ENCODE results near the gene TMEM19. TPM values are rescaled to one million over a fixed set of nuclear protein-coding genes. Genes with fewer than 3 reads are reported as not detected.
"Not testable (repeated sequence)": the region's sequence is repeated elsewhere in the genome, so short reads cannot be mapped to it uniquely, and the experiment has no call there.

Gene TMEM19
- total RNA-seq, 1 experiment from 2014 or later = 78.5 TPM

DNA sequence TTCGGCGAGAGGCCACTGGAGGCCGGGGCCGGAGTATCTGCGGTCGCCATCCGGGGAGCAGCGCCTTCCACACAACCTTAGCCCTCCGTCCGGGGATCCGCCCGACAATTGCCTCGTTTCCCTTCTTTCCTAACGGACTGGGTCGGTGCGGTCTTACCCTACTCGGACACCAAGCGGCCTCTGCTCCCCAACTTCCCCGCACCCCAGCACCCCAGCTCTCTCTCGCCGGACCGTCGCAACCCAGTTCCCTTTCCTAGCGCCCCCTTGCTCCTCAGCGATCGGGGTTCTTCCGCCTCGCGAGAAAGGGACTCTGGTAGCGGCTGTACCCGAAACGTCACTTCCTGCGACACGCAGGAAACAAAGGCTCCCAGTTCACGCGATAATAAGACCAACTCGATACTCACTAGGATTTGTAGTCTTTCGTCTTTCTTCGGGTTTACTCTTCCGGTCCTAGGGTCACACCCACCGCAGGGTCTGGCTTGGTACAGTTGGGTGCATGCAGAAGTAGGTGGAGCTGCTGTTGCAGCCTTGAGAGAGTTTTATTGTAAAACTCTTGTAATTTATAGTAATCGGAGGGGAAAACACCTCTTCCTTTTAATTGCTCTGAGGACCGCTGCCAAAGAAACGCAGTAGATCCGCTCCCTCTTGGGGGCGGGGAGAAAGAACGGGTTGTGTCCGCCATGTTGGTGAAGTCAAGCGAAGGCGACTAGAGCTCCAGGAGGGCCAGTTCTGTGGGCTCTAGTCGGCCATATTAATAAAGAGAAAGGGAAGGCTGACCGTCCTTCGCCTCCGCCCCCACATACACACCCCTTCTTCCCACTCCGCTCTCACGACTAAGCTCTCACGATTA lies 22.1 kb upstream of the TMEM19 start, which contains the start of the genes THAP2 and ZFC3H1:
Gene THAP2, plus strand, starts transcription at position 741 of the 850 bp plus-strand sequence. CDS start 209 bp downstream, outside the sequence.
Gene ZFC3H1, minus strand, starts transcription at position 288 of the 850 bp plus-strand sequence. Its CDS starts 238 bp downstream, at position 50.
- in situ Hi-C loops (cut with HindIII; ENCODE audit: low pct_unique_long_range_greater_than_20kb, low sequenced_read_pairs) = loop anchor here (5.0 kb wide), 1 partner anchor 84 kb away; no protein-coding TSS in a partner anchor

DNA sequence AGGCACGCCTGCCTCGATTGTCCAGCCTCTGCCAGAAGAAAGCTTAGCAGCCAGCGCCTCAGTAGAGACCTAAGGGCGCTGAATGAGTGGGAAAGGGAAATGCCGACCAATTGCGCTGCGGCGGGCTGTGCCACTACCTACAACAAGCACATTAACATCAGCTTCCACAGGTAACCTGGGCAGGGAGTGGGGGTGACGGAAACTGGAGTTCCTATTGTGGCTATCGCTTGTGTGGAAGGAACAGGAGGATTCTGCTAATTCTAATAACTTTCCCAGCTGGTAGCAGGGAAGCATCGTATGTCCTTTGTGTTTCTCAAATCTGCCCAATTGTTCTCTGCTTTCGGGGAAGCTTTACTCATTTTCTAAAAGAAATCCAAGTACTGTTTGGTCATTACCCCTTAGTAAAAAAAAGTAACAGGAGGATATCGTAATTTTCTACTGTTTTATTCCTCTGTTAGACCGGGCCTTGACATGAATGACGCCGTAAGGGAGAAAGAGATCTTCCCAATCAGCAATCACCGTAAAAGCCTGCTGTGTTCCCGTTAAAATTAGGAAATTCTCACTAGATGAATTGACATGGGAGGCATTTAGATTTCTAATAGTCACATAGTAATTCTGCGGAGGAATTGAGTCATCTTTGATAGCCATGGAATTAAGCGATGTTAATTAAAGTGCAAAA lies 21.3 kb upstream of the TMEM19 start:
- in situ Hi-C loops (cut with HindIII; ENCODE audit: low pct_unique_long_range_greater_than_20kb, low sequenced_read_pairs) = loop anchor here (5.0 kb wide), 1 partner anchor 83 kb away; no protein-coding TSS in a partner anchor
- no peak for DNase-seq (ENCODE audit: low read depth)

More for the DNA sequence above, 22.1 kb upstream of the TMEM19 start, which contains the start of the genes THAP2 and ZFC3H1:
- peak; percentile 100 for DNase-seq (ENCODE audit: low read depth)

DNA sequence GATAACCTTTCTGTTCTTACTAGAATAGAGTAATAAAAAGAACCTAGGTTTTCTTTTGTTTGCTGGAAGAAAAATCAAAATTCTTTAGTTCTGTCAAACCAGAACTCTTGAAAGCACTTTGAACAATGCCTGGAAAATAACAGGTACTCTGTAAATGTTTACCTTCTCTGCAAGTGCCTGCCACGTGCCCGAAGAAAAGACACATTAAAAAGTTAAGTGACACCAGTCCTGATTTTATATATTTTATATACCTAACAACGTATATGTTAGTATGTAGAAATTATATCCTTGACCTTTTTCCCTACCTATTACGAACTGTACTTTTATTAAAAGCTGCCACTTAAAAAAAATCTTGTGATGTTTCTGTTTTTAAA lies 20.8 kb upstream of the TMEM19 start:
- in situ Hi-C loops (cut with HindIII; ENCODE audit: low pct_unique_long_range_greater_than_20kb, low sequenced_read_pairs) = no loop called here
- DNase-seq (ENCODE audit: low read depth) = no peak

DNA sequence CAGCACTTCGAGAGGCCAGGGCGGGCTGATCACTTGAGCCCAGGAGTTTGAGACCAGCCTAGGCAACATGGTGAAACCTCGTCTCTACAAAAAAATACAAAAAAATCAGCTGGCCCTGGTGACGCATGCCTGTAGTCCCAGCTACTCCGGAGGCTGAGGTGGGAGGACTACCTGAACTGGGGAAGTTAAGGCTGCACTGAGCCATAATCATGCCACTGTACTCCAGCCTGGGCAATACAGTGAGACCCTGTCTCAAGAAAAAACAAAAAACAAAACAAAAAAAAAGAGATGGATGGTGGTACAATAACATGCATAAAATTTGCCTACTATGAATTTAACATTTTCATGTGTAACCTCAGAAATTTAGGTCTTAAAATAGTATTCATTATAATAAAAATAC lies 19.6 kb upstream of the TMEM19 start:
- DNase-seq (ENCODE audit: low read depth) = no peak
- in situ Hi-C loops (cut with HindIII; ENCODE audit: low pct_unique_long_range_greater_than_20kb, low sequenced_read_pairs) = no loop called here

DNA sequence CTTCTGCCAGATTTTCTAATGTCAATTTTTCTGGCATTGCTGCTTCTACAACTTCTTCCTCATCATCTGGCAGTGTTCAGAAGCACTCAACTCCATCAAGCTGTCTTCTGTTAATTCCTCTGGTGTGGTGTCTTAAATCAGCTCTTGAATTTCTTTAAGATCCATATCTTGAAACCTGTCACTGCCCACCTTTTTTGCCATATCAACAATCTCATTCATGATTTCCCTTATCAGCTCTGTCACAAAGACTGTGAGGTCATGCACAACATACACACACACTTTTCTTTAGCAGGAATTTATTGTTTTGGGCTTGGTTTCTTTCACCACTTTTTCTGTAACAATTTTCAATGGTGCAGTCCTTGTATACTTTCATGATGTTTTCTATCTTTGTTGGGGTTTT lies 14.6 kb upstream of the TMEM19 start:
- in situ Hi-C loops (cut with HindIII; ENCODE audit: low pct_unique_long_range_greater_than_20kb, low sequenced_read_pairs) = no loop called here
- DNase-seq (ENCODE audit: low read depth) = no peak

DNA sequence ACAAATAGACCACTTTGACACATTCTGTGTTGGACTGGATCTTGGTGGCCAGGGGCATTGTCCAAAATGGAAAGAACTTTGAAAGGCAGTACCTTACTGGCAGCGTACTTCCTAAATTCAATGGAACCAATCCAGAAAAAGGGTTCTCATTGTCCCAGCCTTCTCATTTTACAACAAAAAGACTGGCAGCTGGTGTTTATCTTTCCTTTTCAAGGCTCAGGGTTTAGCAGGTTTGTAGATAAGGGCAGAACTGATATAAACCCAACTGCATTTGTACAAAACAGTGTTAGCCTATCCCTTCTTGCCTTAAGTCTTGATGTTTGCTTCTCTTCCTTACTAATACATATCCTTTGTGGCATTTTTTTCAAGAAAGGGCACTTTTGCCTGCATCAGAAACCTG lies 14.1 kb upstream of the TMEM19 start:
- no peak for DNase-seq (ENCODE audit: low read depth)
- in situ Hi-C loops (cut with HindIII; ENCODE audit: low pct_unique_long_range_greater_than_20kb, low sequenced_read_pairs) = no loop called here

DNA sequence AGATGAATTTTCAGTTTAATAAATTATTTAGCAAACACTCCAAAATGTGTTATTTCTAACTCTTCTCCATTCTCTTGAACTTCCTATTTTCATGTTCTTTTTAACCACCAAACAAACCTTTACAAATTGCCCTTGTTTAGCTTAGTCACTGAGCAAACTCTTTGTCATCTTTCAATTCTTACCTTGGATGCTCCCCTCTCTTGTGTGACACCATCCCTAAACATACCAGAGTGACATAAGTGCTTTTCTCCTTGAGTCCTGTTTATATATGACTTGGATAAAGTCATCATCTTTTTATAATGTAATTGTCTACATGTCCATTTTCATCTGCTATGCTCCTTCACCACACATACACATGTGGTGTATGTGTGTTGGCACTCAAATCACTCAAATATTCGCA lies 3.4 kb upstream of the TMEM19 start:
- no peak for DNase-seq (ENCODE audit: low read depth)
- in situ Hi-C loops (cut with HindIII; ENCODE audit: low pct_unique_long_range_greater_than_20kb, low sequenced_read_pairs) = no loop called here

DNA sequence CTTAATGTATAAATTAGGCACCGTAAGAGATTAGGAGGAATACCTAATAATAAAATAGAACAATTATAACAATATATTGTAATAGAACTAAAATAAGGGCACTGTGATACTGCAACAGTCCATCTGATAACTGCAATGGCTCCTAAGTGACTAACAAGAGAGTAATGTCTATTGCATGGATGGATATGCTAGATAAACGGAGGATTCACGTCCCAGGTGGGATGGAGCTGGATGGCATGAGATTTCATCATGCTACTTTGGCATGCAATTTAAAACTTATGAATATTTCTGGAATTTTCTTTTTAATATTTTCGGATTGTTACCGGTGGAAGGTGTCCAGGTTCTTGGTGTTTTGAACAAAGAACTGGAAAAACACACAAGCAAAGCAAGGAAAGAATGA lies 2.2 kb upstream of the TMEM19 start:
- DNase-seq (ENCODE audit: low read depth) = no peak
- in situ Hi-C loops (cut with HindIII; ENCODE audit: low pct_unique_long_range_greater_than_20kb, low sequenced_read_pairs) = no loop called here

DNA sequence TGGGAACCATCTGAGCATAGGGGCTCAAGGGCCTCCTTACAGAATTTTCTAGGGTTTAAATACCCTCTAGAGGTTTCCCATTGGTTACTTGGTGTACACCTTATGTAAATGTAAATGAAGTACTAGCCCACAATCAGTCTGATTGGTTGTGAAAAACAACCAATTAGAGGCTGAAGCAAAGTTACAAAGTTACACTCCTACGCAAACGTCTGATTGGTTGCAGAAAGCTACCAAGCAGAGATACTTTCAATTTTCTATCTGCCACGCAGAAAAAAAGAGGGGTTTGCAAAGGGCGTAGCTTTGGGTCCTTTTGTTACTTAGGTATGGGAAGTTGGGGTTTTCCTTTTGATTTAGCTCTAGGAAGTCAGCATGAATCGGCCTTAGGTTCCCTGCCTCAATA lies 1.8 kb upstream of the TMEM19 start:
- peak; percentile 86 for DNase-seq (ENCODE audit: low read depth)
- in situ Hi-C loops (cut with HindIII; ENCODE audit: low pct_unique_long_range_greater_than_20kb, low sequenced_read_pairs) = no loop called here

DNA sequence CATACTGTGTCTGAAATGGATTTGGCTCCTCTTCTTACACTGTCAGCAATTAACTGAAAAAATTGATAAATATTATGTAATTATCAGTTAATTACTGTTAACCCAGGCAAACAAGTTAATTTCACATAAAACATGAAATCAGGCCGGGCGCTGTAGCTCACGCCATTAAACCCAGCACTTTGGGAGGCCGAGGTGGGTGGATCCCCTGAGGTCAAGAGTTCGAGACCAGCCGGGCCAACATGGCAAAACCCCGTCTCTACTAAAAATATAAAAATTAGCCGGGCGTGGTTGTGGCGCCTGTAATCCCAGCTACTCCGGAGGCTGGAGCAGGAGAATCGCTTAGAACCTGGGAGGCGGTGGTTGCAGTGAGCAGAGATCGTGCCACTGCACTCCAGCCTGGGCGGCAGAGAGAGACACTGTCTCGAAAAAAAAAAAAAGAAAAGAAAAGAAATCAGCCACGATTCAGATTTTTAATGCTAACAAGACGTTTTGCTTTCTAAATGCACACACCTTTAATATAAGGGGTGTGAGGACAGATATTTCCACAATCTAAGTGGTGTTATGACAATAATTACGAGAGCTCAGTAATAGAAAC lies 473 bp upstream of the TMEM19 start:
- no peak for DNase-seq (ENCODE audit: low read depth)
- in situ Hi-C loops (cut with HindIII; ENCODE audit: low pct_unique_long_range_greater_than_20kb, low sequenced_read_pairs) = no loop called here

DNA sequence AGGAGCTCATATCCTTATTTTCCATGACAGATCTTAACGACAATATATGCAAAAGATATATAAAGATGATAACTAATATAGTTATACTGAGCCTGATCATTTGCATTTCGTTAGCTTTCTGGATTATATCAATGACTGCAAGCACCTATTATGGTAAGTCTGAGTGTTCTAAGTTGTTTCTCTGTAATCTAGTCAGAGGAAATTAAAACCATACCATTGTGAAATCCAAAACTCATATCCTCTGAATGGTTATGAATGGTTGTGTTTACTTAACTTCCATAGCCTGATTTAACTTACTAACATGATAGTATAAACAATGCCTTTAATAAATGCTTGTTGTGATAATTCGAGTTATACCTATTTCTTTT lies 760 bp downstream of the TMEM19 start:
- no peak for DNase-seq (ENCODE audit: low read depth)
- in situ Hi-C loops (cut with HindIII; ENCODE audit: low pct_unique_long_range_greater_than_20kb, low sequenced_read_pairs) = no loop called here

DNA sequence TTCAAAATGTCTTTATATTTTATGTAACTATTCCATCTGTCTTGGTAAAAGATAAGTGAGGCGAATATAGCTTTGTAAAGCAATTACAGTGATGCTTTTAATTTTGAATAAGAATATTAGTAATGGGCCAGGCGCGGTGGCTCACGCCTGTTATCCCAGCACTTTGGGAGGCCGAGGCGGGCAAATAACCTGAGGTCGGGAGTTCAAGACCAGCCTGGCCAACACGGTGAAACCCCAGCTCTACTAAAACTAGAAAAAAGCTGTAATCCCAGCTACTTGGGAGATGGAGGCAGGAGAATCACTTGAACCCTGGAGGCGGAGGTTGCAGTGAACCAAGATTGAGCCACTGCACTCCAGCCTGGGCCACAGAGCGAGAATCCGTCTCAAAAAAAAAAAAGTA lies 1.3 kb downstream of the TMEM19 start:
- DNase-seq (ENCODE audit: low read depth); in situ Hi-C loops (cut with HindIII; ENCODE audit: low pct_unique_long_range_greater_than_20kb, low sequenced_read_pairs): not testable (repeated sequence)

DNA sequence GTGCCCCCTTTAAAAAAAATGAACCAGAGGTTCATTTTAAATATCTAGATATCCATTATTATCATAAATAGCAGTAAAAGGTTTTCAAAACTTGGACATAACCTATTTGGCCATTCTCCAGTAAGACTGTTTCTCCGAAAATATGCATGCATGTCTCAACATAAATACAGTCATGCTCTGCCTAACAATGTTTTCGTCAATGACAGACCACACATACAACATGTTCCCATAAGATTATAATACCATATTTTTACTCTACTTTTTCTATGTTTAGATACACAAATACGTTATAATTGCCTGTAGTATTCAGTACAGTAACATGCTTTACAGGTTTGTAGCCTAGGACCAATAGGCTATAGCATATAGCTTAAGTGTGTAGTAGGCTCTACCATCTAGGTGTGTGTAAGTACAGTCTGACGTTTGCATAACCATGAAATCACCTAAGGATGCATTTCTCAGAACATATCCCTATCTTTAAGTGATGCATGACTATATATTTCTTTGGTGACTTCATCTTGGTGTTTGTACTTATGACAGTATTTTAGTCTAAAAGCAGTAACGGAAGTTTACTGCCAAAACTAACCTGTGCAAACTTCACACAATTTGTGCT lies 3.2 kb downstream of the TMEM19 start:
- in situ Hi-C loops (cut with HindIII; ENCODE audit: low pct_unique_long_range_greater_than_20kb, low sequenced_read_pairs) = no loop called here
- no peak for DNase-seq (ENCODE audit: low read depth)

DNA sequence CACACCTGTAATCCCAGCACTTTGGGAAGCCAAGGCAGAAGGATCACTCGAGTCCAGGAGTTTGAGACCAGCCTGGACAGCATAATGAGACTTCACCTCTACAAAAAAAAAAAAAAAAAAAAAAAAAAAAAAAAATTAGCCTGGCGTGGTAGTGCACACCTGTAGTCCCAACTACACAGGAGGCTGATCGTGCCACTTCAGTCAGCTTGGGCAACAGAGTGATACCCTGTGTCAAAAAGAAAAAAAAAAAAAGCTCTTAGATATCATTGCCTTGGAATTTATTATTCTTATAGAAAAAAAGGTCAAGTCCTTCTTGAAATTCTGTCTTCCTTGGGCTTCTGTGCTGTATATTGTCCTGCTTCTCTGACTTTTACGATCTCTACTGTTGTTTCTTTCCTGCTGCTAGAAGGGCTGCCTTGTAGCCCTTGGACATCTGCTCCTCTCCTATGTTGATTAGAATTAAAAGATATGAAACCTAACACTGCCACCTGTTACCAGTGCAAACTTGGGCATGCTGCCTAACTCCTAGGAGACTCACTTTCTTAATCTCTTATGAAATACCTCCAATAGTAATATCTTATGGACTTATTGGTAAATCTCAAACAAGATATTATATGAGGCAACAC lies 5.7 kb downstream of the TMEM19 start:
- no peak for DNase-seq (ENCODE audit: low read depth)
- in situ Hi-C loops (cut with HindIII; ENCODE audit: low pct_unique_long_range_greater_than_20kb, low sequenced_read_pairs) = no loop called here

DNA sequence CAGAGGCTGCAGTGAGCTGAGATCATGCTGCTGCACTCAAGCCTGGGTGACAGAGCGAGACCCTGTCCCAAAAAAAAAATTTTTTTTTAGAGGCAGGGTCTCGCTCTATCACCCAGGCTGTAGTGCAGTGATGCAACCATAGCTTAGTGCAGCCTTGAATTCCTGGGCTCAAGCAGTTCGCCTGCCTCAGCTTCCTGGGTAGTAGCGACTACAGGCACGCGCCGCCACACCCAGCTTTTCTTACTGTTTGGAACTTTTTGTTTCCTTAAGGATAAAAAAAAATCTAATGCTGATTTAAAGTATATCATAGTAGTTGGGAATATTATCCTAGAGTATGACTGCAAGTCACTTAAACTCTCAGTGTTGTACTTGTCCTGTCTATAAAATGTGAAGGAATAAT lies 7.2 kb downstream of the TMEM19 start:
- in situ Hi-C loops (cut with HindIII; ENCODE audit: low pct_unique_long_range_greater_than_20kb, low sequenced_read_pairs) = no loop called here
- no peak for DNase-seq (ENCODE audit: low read depth)

DNA sequence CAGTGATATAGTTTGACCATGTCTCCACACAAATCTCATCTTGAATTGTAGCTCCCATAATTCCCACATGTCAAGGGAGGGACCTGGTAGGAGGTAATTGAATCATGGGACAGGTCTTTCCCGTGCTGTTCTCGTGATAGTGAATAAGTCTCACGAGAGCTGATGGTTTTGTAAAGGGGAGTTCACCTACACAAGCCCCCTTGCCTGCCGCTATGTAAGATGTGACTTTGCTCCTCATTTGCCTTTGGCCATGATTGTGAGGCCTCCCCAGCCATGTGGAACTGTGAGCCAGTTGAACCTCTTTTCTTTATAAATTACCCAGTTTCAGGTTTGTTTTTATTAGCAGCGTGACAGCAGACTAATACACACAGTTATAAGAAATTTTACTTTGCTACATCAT lies 7.8 kb downstream of the TMEM19 start:
- in situ Hi-C loops (cut with HindIII; ENCODE audit: low pct_unique_long_range_greater_than_20kb, low sequenced_read_pairs); DNase-seq (ENCODE audit: low read depth): not testable (repeated sequence)

DNA sequence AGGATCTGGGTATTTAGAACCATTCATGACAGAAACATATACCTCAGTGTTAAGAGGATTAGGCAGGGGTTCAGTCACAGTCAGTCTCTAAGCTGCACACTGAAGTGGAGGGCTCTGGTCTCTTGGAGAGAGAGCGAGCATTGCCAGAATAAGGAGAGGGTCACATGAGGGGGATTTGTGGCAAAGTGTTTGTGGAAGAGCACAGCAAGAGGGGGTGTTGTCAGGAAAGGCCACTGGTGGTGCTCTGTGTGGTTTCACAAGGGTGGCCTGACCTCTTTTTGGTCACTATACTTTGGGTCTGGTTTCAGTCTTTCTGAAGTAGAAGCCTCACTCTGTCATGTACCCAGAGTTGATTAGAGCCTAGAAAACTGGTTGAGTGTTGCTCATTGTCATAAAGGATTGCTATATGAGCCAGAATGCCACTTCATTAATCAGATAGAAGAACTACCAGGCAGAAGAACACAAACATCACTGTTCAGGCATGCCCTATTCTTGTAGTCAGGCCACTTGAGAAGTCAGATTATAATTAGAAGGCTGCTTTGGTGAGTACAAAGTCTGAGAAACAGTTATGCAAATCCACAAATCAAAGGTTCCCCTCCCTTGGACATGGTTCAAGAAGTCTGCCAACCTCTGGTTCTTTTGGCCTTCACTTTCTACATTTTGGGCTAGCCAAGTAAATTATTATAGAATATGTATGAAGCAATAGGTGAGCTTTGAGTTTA lies 8.4 kb downstream of the TMEM19 start:
- in situ Hi-C loops (cut with HindIII; ENCODE audit: low pct_unique_long_range_greater_than_20kb, low sequenced_read_pairs) = no loop called here
- no peak for DNase-seq (ENCODE audit: low read depth)

DNA sequence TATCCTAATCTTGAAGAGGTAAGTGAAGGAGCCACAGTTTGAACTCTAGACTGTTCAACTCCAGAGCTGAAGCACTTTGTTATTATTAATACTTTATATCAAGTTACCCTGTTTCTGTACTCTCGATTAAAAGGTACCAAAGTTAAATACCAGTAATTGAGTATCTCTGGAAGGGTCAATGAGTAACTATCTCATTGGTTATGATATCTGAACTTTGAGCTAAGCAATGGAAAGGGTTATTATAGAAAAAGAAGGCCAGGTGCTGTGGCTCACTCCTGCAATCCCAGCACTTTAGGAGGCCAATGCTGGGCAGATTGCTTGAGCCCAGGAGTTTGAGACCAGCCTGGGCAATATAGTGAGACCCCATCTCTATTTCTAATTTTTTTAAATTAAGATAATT lies 9.9 kb downstream of the TMEM19 start:
- DNase-seq (ENCODE audit: low read depth) = no peak
- in situ Hi-C loops (cut with HindIII; ENCODE audit: low pct_unique_long_range_greater_than_20kb, low sequenced_read_pairs) = no loop called here

All from Caki2 (cell line).